B cell (primary cell): ENCODE measurements around the gene NRXN2. TPM values are rescaled to one million over a fixed set of nuclear protein-coding genes. Genes with fewer than 3 reads are reported as not detected.

Experiments used
- ATAC-seq: fragments of 200-7000 bp; cut with Tn5 transposase; one replicate; pipeline ENCODE4 v1.10.0; 2021; ENCODE audit warnings: low read depth, mild to moderate bottlenecking, moderate number of reproducible peaks, moderate library complexity
- CTCF ChIA-PET: fragments of 350-600 bp; sonication (Branson Sonifier 250); formaldehyde crosslinking; loops from one replicate; lab custom pipeline; 2021; ENCODE audit warnings: antibody characterized with exemption, inconsistent platforms; lab: Charles Lee
- POLR2A ChIA-PET: fragments of 350-600 bp; sonication (Branson Sonifier 250); formaldehyde crosslinking; loops from one replicate; lab custom pipeline; 2021; ENCODE audit warnings: antibody characterized with exemption; lab: Charles Lee
- DNase-seq: peaks from one replicate; pipeline ENCODE4 v3.0.0; 2013
- H2AFZ ChIP-seq: 2 replicates; pipeline ENCODE4 v1.6.1; 2012; ENCODE audit warnings: mild to moderate bottlenecking, low read depth, low read length; ENCODE audit not compliant: insufficient read depth, poor library complexity, severe bottlenecking
- H3K27ac ChIP-seq, 2 donors: 1 replicate in 1 of 2; 2 replicates in 1 of 2; pipeline ENCODE4 v1.5.1; 2012 to 2013; ENCODE audit warnings: low read length in 2 of 2, mild to moderate bottlenecking in 2 of 2, moderate library complexity in 1 of 2
- H3K27me3 ChIP-seq, 4 experiments: fragments of 200-600 bp in 1 of 4; sonication (generic) in 1 of 4; replicated peaks in 1 of 4; 1 replicate in 2 of 4; 2 replicates in 2 of 4; pipeline versions ENCODE4 v1.6.1 to v1.7.0; 2013 to 2016; ENCODE audit warnings: low read length in 3 of 4, mild to moderate bottlenecking in 2 of 4, mixed read lengths in 1 of 4, moderate library complexity in 1 of 4; ENCODE audit not compliant: insufficient read depth in 4 of 4, control insufficient read depth in 3 of 4; ENCODE audit errors: control extremely low read depth in 1 of 4
- H3K36me3 ChIP-seq, 2 experiments: replicated peaks in 1 of 2; 1 replicate in 1 of 2; 2 replicates in 1 of 2; pipeline versions ENCODE4 v1.6.1 to v1.7.1; 2013; ENCODE audit warnings: low read length in 1 of 2; ENCODE audit not compliant: insufficient read depth in 2 of 2, control insufficient read depth in 1 of 2; ENCODE audit errors: control extremely low read depth in 1 of 2, extremely low read depth in 1 of 2
- H3K4me1 ChIP-seq, 2 donors: fragments of 200-600 bp in 1 of 2; sonication (generic) in 1 of 2; 1 replicate in 1 of 2; 2 replicates in 1 of 2; pipeline versions ENCODE4 v1.5.1 to v1.6.1; 2013 to 2017; ENCODE audit warnings: low read length in 2 of 2; ENCODE audit not compliant: control insufficient read depth in 2 of 2, insufficient read depth in 2 of 2
- H3K4me2 ChIP-seq: replicated peaks from 2 replicates; pipeline ENCODE3; 2012; ENCODE audit warnings: mild to moderate bottlenecking, low read depth, low read length; ENCODE audit not compliant: poor library complexity, severe bottlenecking
- H3K4me3 ChIP-seq, 5 experiments: fragments of 200-600 bp in 1 of 5; sonication (generic) in 1 of 5; 1 replicate in 3 of 5; 2 replicates in 2 of 5; pipeline versions ENCODE4 v1.5.1 to v1.7.0; 2011 to 2016; ENCODE audit warnings: low read length in 4 of 5, mild to moderate bottlenecking in 4 of 5, low read depth in 2 of 5, control low read depth in 1 of 5, moderate library complexity in 1 of 5; ENCODE audit not compliant: insufficient read depth in 1 of 5; ENCODE audit errors: control extremely low read depth in 1 of 5, extremely low read depth in 1 of 5
- H3K79me2 ChIP-seq: fragments of 200-600 bp; sonication (generic); one replicate; pipeline ENCODE4 v1.6.0; 2016; ENCODE audit warnings: low read length; ENCODE audit not compliant: control insufficient read depth, insufficient read depth
- H3K9ac ChIP-seq: fragments of 200-600 bp; sonication (generic); 2 replicates; pipeline ENCODE4 v1.6.1; 2017; ENCODE audit warnings: mild to moderate bottlenecking, low read length, moderate library complexity
- H3K9me3 ChIP-seq, 3 donors: one replicate each; pipeline versions ENCODE4 v1.6.1 to v1.7.1; 2013; ENCODE audit warnings: low read length in 2 of 3; ENCODE audit not compliant: control insufficient read depth in 2 of 3, insufficient read depth in 1 of 3; ENCODE audit errors: control extremely low read depth in 1 of 3
- H4K20me1 ChIP-seq: 2 replicates; pipeline ENCODE4 v1.6.0; 2012; ENCODE audit warnings: mild to moderate bottlenecking, low read length; ENCODE audit not compliant: insufficient read depth, control insufficient read depth, poor library complexity, severe bottlenecking
- H3K27ac Mint-ChIP-seq: one replicate; pipeline ENCODE4 v1.8.0; 2021; ENCODE audit warnings: mixed read lengths
- H3K27me3 Mint-ChIP-seq: one replicate; pipeline ENCODE4 v1.8.0; 2021; ENCODE audit warnings: mixed read lengths
- H3K4me1 Mint-ChIP-seq: one replicate; pipeline ENCODE4 v1.8.0; 2021; ENCODE audit warnings: mixed read lengths
- H3K4me3 Mint-ChIP-seq: one replicate; pipeline ENCODE4 v1.8.0; 2021; ENCODE audit warnings: mixed read lengths
- H3K9me3 Mint-ChIP-seq: one replicate; pipeline ENCODE4 v1.8.0; 2022; ENCODE audit warnings: mixed read lengths; ENCODE audit not compliant: insufficient read depth
- CTCF ChIP-seq: fragments of 200-600 bp; IDR thresholded peaks from one replicate; pipeline ENCODE4 v1.8.0; 2022; ENCODE audit warnings: antibody characterized with exemption, mild to moderate bottlenecking
- EZH2 ChIP-seq: IDR thresholded peaks from 2 replicates; pipeline ENCODE4 v1.6.1; 2012; ENCODE audit warnings: borderline replicate concordance, low read depth, mild to moderate bottlenecking, moderate library complexity, low read length; ENCODE audit not compliant: insufficient read depth, poor library complexity, severe bottlenecking
- WGBS: methylation state at CpG from one replicate; pipeline ENCODE4 v1.1.5; 2013; ENCODE audit warnings: missing lambda C conversion rate; ENCODE audit not compliant: insufficient coverage; 5-methylcytosine and 5-hydroxymethylcytosine counted together
- intact Hi-C: fragments of 100-400 bp; cut with micrococcal nuclease; formaldehyde crosslinking; loops from one replicate; pipeline ENCODE4 v1.10.0; 2022
- polyA plus RNA-seq: library from polyadenylated mRNA; depleted of rRNA; stranded (reverse); fragments of >200 nt; gene quantifications from 2 replicates; pipeline ENCODE4 v1.2.3, GENCODE V29; 2012
- total RNA-seq, 2 donors: library from RNA; stranded (reverse); fragments of 120-200 nt in 1 of 2; gene quantifications; 1 replicate in 1 of 2; 2 replicates in 1 of 2; pipeline versions ENCODE4 v1.2.3 to v1.2.4, GENCODE V29; 2013 to 2022

NRXN2 gene
- total and polyA plus RNA-seq, 2 donors (not counting 1 experiment from before 2014, with no cell fraction given) = 0.01 to 0.52 TPM

GRCh38 chr11:64564947-64565889 is 157.8 kb downstream of the NRXN2 start:
- no peak for DNase-seq
- no peak overlapping the region for H3K4me3 Mint-ChIP-seq
- Histone ChIP-seq H3K4me3 (no peak overlapping the region), H2AFZ (no peak overlapping the region), H3K9ac (no peak overlapping the region), H3K4me1 (no peaks in the 10 kb centered on the region), H3K27ac (no peak overlapping the region), H3K79me2 (no peaks in the 10 kb centered on the region), H3K36me3 (no peaks in the 10 kb centered on the region), H3K4me2 (no peak overlapping the region), H3K27me3 (no peaks in the 10 kb centered on the region), H3K9me3 (no peaks in the 10 kb centered on the region), H4K20me1 (no peaks in the 10 kb centered on the region)
- peaks cover 6% of the 10 kb centered on the region for H3K27me3 Mint-ChIP-seq
- intact Hi-C loops = no loop called here
- ChIA-PET CTCF (no interaction called here), POLR2A (no interaction called here)
- no peak overlapping the region for H3K27ac Mint-ChIP-seq
- no peaks in the 10 kb centered on the region for H3K9me3 Mint-ChIP-seq
- ATAC-seq = no peak
- WGBS = 95% methylated on average over 24 of the region's 24 CpGs
- no peak for TF ChIP-seq CTCF
- no peak for TF ChIP-seq EZH2
- H3K4me1 Mint-ChIP-seq = no peaks in the 10 kb centered on the region

GRCh38 chr11:64564419-64564818 is 158.6 kb downstream of the NRXN2 start:
- Histone ChIP-seq H3K9me3 (no peaks in the 10 kb centered on the region), H3K4me2 (no peak overlapping the region), H4K20me1 (no peaks in the 10 kb centered on the region), H3K9ac (no peak overlapping the region), H3K27me3 (no peaks in the 10 kb centered on the region), H3K36me3 (no peaks in the 10 kb centered on the region), H3K4me3 (no peak overlapping the region), H3K27ac (no peak overlapping the region), H3K4me1 (no peaks in the 10 kb centered on the region), H2AFZ (no peak overlapping the region), H3K79me2 (no peaks in the 10 kb centered on the region)
- Mint-ChIP-seq H3K27ac (no peak overlapping the region), H3K9me3 (no peaks in the 10 kb centered on the region), H3K4me1 (no peaks in the 10 kb centered on the region), H3K4me3 (no peak overlapping the region), H3K27me3 (peaks cover 6% of the 10 kb centered on the region)
- TF ChIP-seq EZH2 = no peak
- ATAC-seq (no peak), DNase-seq (no peak)
- ChIA-PET POLR2A (no interaction called here), CTCF (no interaction called here)
- intact Hi-C loops = no loop called here
- 95% methylated on average over 4 of the region's 7 CpGs for WGBS
